MCF 10A (cell line): ENCODE data around the gene LYSMD2. TPM values are rescaled to one million over a fixed set of nuclear protein-coding genes. Genes with fewer than 3 reads are reported as not detected.

Experiments
- BruUV-seq: library from RNA; stranded (reverse); fragments of 400-500 nt; replicated peaks from 2 replicates; lab custom pipeline; 2021; lab: Mats Ljungman, UMichigan
- CTCF ChIA-PET: fragments of 300-600 bp; sonication (Branson Sonifier 250); formaldehyde crosslinking; extraction: SDS; loops from one replicate; lab custom pipeline; 2021; ENCODE audit warnings: antibody characterized with exemption, inconsistent platforms; lab: Yijun Ruan, JAX
- POLR2A ChIA-PET: fragments of 300-600, 350-650 bp; sonication (Branson Sonifier 250); formaldehyde crosslinking; extraction: SDS; loops from one replicate; lab custom pipeline; 2020; ENCODE audit warnings: antibody characterized with exemption, inconsistent platforms; lab: Yijun Ruan, JAX
- DNase-seq: peaks from one replicate; pipeline ENCODE4 v3.0.0-alpha.2; 2018; ENCODE audit not compliant: unreplicated experiment
- H3K27ac Mint-ChIP-seq: one replicate; pipeline ENCODE4 v1.8.0; 2022; ENCODE audit warnings: mild to moderate bottlenecking, low read depth, mixed read lengths; ENCODE audit not compliant: unreplicated experiment
- H3K27me3 Mint-ChIP-seq: one replicate; pipeline ENCODE4 v1.8.0; 2022; ENCODE audit warnings: mixed read lengths; ENCODE audit not compliant: insufficient read depth, unreplicated experiment
- H3K36me3 Mint-ChIP-seq: one replicate; pipeline ENCODE4 v1.8.0; 2022; ENCODE audit warnings: mild to moderate bottlenecking, moderate library complexity, mixed read lengths; ENCODE audit not compliant: insufficient read depth, unreplicated experiment
- H3K4me1 Mint-ChIP-seq: one replicate; pipeline ENCODE4 v1.8.0; 2022; ENCODE audit warnings: mixed read lengths; ENCODE audit not compliant: insufficient read depth, unreplicated experiment
- H3K4me3 Mint-ChIP-seq: one replicate; pipeline ENCODE4 v1.8.0; 2022; ENCODE audit warnings: mild to moderate bottlenecking, moderate library complexity, mixed read lengths; ENCODE audit not compliant: unreplicated experiment
- H3K9me3 Mint-ChIP-seq: one replicate; pipeline ENCODE4 v1.8.0; 2022; ENCODE audit warnings: mixed read lengths; ENCODE audit not compliant: unreplicated experiment
- intact Hi-C: fragments of 100-400 bp; cut with micrococcal nuclease; formaldehyde crosslinking; loops from 2 replicates; pipeline ENCODE4 v1.14.1; 2022
- total RNA-seq: library from RNA; stranded (reverse); gene quantifications from 2 replicates; pipeline ENCODE4 v1.2.3, GENCODE V29; 2022
- TF ChIP-seq, protein P1 (sequence below): fragments of 200-600 bp; IDR thresholded peaks from one replicate; pipeline ENCODE4 v1.8.0; 2022; ENCODE audit warnings: antibody characterized with exemption, mild to moderate bottlenecking; ENCODE audit not compliant: unreplicated experiment

Gene LYSMD2
- total RNA-seq, 1 experiment from 2014 or later: 14.3 TPM

DNA sequence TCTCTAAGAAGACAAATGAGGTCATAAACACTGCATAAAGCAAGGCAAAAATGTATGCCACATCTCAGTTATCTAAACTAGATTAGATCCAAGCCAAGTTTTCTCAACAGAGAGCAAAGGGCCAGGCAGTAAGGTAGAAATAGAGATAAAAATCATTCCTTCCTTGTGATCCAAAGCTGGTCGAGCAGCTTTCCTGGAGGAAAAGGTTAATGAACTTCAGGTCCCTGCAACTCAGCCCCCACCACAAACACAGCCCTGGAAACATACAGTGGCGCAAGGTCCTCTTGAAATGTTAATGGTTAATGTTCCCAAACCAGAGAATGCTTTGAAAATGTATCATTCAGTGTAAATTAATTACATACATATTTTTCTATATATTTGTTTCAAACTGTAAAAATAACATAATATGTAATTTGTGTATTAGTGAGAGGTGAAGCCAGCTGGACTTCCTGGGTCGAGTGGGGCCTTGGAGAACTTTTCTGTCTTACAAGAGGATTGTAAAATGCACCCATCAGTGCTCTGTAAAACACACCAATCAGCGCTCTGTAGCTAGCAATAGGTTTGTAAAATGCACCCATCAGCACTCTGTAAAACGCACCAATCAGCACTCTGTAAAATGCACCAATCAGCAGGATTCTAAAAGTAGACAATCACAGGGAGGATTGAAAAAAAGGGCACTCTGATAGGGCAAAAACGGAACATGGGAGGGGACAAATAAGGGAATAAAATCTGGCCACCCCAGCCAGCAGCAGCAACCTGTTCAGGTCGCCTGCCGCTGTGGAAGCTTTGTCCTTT, 17.1 kb downstream of the LYSMD2 start:
- DNase-seq: no peak
- ChIA-PET CTCF (interaction anchor here (1.0 to 1.2 kb wide), 2 partner anchors 12 to 41 kb away, joined by 3 read pairs; no protein-coding TSS in a partner anchor), POLR2A (interaction anchor here (1.0 kb wide), 1 partner anchor 12 kb away, joined by 3 read pairs; no protein-coding TSS in a partner anchor)
- intact Hi-C loops: no loop called here
- Mint-ChIP-seq H3K36me3 (peaks cover 17% of the 10 kb centered on the region), H3K27ac (no peak overlapping the region), H3K4me3 (no peak overlapping the region), H3K9me3 (no peaks in the 10 kb centered on the region), H3K4me1 (peaks cover 6% of the 10 kb centered on the region), H3K27me3 (no peaks in the 10 kb centered on the region)
- TF ChIP-seq, protein P1, sequence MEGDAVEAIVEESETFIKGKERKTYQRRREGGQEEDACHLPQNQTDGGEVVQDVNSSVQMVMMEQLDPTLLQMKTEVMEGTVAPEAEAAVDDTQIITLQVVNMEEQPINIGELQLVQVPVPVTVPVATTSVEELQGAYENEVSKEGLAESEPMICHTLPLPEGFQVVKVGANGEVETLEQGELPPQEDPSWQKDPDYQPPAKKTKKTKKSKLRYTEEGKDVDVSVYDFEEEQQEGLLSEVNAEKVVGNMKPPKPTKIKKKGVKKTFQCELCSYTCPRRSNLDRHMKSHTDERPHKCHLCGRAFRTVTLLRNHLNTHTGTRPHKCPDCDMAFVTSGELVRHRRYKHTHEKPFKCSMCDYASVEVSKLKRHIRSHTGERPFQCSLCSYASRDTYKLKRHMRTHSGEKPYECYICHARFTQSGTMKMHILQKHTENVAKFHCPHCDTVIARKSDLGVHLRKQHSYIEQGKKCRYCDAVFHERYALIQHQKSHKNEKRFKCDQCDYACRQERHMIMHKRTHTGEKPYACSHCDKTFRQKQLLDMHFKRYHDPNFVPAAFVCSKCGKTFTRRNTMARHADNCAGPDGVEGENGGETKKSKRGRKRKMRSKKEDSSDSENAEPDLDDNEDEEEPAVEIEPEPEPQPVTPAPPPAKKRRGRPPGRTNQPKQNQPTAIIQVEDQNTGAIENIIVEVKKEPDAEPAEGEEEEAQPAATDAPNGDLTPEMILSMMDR: no peak
- no TSS peak for BruUV-seq

DNA sequence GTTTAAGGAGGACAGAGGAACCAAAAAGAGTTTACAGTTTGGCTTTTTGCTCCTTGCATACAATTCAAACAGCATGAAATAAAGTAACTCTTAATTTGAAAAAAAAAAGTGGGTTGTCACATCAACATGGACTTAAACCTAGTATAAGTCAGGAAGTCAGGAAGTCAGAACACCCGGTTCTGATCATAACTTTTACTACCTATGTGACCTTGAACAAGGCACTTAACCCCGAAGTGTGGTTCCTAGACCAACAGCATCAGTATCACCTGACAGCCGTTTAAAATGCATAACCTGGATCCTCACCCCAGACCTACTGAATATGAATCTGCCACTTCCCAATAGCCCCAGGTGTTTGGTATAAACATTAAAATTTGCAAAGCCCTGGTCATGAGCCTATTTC, 18.7 kb downstream of the LYSMD2 start:
- Mint-ChIP-seq H3K27ac (no peak overlapping the region), H3K9me3 (no peaks in the 10 kb centered on the region), H3K4me1 (peaks cover 6% of the 10 kb centered on the region), H3K36me3 (peaks cover 17% of the 10 kb centered on the region), H3K4me3 (no peak overlapping the region), H3K27me3 (no peaks in the 10 kb centered on the region)
- ChIA-PET POLR2A (no interaction called here), CTCF (no interaction called here)
- no peak for DNase-seq
- TF ChIP-seq, protein P1: no peak
- BruUV-seq: no TSS peak
- intact Hi-C loops: no loop called here

DNA sequence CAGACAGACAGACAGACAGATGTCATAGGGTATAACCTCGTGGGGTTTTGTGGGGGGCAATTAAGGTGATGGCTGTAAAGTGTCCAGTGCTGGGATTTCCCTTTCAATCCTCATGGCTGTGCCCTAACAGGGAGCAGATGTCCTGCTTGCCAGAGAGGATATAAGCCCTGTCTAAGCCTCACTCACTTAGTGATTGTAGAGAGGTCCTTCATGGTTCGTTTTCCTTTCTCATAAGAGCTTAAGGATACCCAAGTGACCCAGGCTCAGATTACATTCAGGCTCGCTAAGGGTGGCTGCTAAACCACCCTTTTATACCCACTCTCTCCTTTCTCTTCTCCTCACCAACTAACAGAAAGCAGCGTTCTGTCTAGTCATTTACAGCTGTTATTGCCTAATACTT, 19.2 kb downstream of the LYSMD2 start:
- Mint-ChIP-seq H3K4me3 (no peak overlapping the region), H3K36me3 (peaks cover 17% of the 10 kb centered on the region), H3K27me3 (no peaks in the 10 kb centered on the region), H3K27ac (no peak overlapping the region), H3K9me3 (no peaks in the 10 kb centered on the region), H3K4me1 (peaks cover 6% of the 10 kb centered on the region)
- intact Hi-C loops: no loop called here
- no peak for DNase-seq
- TF ChIP-seq, protein P1: no peak
- ChIA-PET CTCF (no interaction called here), POLR2A (no interaction called here)
- BruUV-seq: no TSS peak

GRCh38 chr15:51714911-51715310, 22.5 kb downstream of the LYSMD2 start:
- no TSS peak for BruUV-seq
- intact Hi-C loops: no loop called here
- ChIA-PET POLR2A (no interaction called here), CTCF (interaction anchor here (0.6 to 0.7 kb wide), 2 partner anchors 65 to 357 kb away, joined by 3 read pairs; no protein-coding TSS in a partner anchor)
- Mint-ChIP-seq H3K27ac (no peak overlapping the region), H3K4me1 (no peaks in the 10 kb centered on the region), H3K27me3 (no peaks in the 10 kb centered on the region), H3K4me3 (no peak overlapping the region), H3K9me3 (no peaks in the 10 kb centered on the region), H3K36me3 (peaks cover 4% of the 10 kb centered on the region)
- DNase-seq: no peak
- TF ChIP-seq, protein P1: no peak
